WI38 (cell line): ENCODE measurements around the gene CNNM4.

ENCODE experiments used
- H3K4me3 ChIP-seq: 2 replicates; pipeline ENCODE4 v1.5.1; 2011; ENCODE audit warnings: low read depth, mild to moderate bottlenecking, control low read depth, low read length
- CTCF ChIP-seq: IDR thresholded peaks from 2 replicates; pipeline ENCODE4 v1.5.1; 2012; ENCODE audit warnings: low read depth, mild to moderate bottlenecking, control low read depth, low read length

Gene CNNM4

GRCh38 chr2:96831679-96832078 lies 71.0 kb downstream of the CNNM4 start:
- TF ChIP-seq CTCF: no peak
- H3K4me3 ChIP-seq: no peak overlapping the region

- no peak for TF ChIP-seq CTCF
Observed at GRCh38 chr2:96832408-96832753, 71.7 kb downstream of the CNNM4 start.

GRCh38 chr2:96832754-96833507 lies 72.2 kb downstream of the CNNM4 start:
- no peak overlapping the region for H3K4me3 ChIP-seq

More at GRCh38 chr2:96832408-96832753, 71.7 kb downstream of the CNNM4 start:
- H3K4me3 ChIP-seq: no peak overlapping the region

GRCh38 chr2:96835830-96836229 lies 75.1 kb downstream of the CNNM4 start:
- no peak for TF ChIP-seq CTCF
- H3K4me3 ChIP-seq: no peak overlapping the region

More at GRCh38 chr2:96832754-96833507, 72.2 kb downstream of the CNNM4 start:
- TF ChIP-seq CTCF: no peak

- no peak overlapping the region for H3K4me3 ChIP-seq
- TF ChIP-seq CTCF: no peak
Observed at GRCh38 chr2:96837575-96837974, 76.9 kb downstream of the CNNM4 start.

GRCh38 chr2:96838345-96839292 lies 77.9 kb downstream of the CNNM4 start:
- TF ChIP-seq CTCF: no peak
- no peak overlapping the region for H3K4me3 ChIP-seq
